ENCODE results near the gene DKC1.

GRCh38 chrX:154805696-154806091 is 43.0 kb downstream of the DKC1 start:
- TF ChIP-seq CTCF (IDR thresholded peaks at IDR 0.05; ENCODE audit: low read length) (no peak), EZH2 (IDR thresholded peaks at IDR 0.05; ENCODE audit: borderline replicate concordance, low read length) (no peak)

All from OCI-LY1 (cell line).